ENCODE results near the gene CLEC11A. TPM values are rescaled to one million over a fixed set of nuclear protein-coding genes. Genes with fewer than 3 reads are reported as not detected.

The CLEC11A gene
- total RNA-seq, 2 donors from 2014 or later, result 13.8 to 26.2 TPM

DNA sequence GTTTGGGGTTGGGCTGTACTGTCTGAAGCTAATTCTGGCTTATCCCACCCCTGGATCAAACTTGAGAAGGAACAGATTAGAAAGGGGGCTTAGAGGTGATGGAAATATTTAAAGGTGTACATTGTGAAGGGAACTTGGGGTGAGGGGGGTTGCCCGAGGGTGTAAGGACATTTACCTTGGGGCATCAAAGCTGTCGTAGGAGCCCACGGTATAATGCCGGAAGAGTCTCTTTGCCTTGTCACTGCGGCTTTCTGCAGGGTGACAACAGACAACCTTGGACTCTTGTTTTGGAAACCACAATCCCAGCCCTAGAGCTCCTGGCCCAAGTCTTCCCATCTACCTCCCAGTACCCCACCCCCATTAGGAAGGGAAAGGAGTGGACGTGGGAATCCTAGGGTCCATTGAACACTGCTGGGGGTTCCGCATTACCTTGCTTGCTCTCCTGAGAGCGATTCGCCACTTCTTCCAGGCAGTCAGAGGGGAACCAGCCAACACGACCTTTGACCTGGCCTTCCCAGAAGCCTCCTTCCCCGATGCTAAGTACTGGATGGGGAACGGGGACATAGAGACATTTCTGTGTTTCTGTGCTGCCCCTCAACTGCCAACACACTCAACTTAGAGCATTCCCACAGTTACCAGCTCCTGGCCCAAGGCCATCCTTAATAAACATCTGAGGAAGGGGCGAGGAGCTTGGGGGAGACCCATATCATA lies 25.6 kb upstream of the CLEC11A start:
- TF ChIP-seq, protein P1, sequence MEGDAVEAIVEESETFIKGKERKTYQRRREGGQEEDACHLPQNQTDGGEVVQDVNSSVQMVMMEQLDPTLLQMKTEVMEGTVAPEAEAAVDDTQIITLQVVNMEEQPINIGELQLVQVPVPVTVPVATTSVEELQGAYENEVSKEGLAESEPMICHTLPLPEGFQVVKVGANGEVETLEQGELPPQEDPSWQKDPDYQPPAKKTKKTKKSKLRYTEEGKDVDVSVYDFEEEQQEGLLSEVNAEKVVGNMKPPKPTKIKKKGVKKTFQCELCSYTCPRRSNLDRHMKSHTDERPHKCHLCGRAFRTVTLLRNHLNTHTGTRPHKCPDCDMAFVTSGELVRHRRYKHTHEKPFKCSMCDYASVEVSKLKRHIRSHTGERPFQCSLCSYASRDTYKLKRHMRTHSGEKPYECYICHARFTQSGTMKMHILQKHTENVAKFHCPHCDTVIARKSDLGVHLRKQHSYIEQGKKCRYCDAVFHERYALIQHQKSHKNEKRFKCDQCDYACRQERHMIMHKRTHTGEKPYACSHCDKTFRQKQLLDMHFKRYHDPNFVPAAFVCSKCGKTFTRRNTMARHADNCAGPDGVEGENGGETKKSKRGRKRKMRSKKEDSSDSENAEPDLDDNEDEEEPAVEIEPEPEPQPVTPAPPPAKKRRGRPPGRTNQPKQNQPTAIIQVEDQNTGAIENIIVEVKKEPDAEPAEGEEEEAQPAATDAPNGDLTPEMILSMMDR (IDR thresholded peaks at IDR 0.05), result no peak
- TF ChIP-seq POLR2A (IDR thresholded peaks at IDR 0.05), result no peak
- TF ChIP-seq POLR2AphosphoS5 (IDR thresholded peaks at IDR 0.05), result no peak
- H3K9me3 ChIP-seq, result no peaks in the 10 kb centered on the region
- no peak for DNase-seq (ENCODE audit: low spot score)
- no peak overlapping the region for H3K4me3 ChIP-seq
- intact Hi-C loops (cut with DNase I), result no loop called here
- no peaks in the 10 kb centered on the region for H3K4me1 ChIP-seq (replicated peaks)
- H3K36me3 ChIP-seq, result no peaks in the 10 kb centered on the region
- H3K27me3 ChIP-seq (replicated peaks; ENCODE audit: insufficient read depth), result peaks cover 34% of the 10 kb centered on the region
- WGBS, result 64% methylated on average over 13 of the region's 13 CpGs
- H3K27ac ChIP-seq, result no peak overlapping the region

DNA sequence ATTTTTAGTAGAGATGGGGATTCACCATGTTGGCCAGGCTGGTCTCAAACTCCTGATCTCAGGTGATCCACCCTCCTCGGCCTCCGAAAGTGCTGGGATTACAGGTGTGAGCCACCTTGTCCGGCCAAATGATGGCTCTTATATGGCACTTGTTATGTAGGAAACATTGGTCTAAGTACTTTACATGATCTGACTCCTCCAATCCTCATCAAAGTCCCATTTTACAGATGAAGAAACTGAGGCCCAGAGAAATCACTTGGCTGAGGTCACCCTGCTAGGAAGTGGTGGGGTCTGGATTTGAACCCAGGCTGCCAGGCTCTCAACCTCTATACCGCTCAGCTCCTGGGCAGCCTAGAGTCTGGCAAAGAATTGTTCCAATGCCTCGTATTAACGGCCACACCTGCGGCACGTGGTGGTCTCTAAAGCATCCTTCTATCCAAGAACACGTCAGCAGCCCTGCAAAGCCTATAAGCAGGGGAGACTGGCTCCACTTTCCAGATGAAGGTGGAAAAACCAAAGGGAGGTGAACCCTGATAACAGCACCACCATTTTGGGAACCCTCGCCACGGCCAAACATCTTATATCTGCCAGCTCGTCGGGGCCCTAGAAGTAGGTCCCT lies 21.7 kb upstream of the CLEC11A start:
- peaks cover 12% of the 10 kb centered on the region for H3K27me3 ChIP-seq (replicated peaks; ENCODE audit: insufficient read depth)
- intact Hi-C loops (cut with DNase I), result no loop called here
- no peak overlapping the region for H3K27ac ChIP-seq
- no peaks in the 10 kb centered on the region for H3K4me1 ChIP-seq (replicated peaks)
- no peaks in the 10 kb centered on the region for H3K36me3 ChIP-seq
- TF ChIP-seq POLR2AphosphoS5 (IDR thresholded peaks at IDR 0.05), result no peak
- TF ChIP-seq POLR2A (IDR thresholded peaks at IDR 0.05), result no peak
- TF ChIP-seq, protein P1 (IDR thresholded peaks at IDR 0.05), result no peak
- WGBS, result 90% methylated on average over 13 of the region's 13 CpGs
- no peak overlapping the region for H3K4me3 ChIP-seq
- DNase-seq (ENCODE audit: low spot score), result no peak
- no peaks in the 10 kb centered on the region for H3K9me3 ChIP-seq

DNA sequence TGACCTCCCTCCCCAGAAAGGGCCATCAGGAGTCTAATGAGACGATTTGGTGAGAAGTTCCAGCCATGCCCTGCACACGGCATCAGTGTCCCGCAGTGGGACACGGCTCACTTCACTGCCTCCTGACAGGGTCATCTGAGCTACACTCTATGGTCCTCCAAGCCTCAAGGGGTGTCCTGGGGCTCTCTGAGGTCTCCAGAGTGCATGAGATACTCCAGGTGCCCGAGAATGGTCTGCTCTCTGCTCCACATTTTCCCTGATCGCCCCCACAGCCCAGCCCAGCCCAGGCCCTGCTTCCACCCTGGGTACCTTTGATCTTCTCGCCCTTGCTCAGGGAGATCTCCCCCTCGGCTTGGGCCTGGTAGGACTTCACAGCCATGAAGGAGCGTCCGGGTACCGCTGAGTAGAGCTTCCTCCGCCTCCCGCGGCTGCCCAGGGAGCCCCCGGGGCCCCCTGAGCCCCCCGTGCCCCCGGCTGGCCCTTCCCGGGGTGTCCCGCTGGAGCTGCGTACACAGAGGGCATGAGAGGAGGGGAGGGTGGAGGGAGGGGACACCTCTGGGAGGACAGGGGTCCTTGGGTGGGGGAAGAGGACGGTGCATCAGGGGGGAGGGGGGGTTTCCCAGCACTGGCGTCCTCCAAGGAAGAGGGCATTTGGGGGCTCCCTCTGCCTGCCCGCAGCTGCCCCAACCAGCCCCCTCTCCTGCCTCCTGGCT lies 20.9 kb upstream of the CLEC11A start:
- Histone ChIP-seq H3K27ac (no peak overlapping the region), H3K9me3 (no peaks in the 10 kb centered on the region), H3K36me3 (no peaks in the 10 kb centered on the region), H3K4me1 (replicated peaks) (no peaks in the 10 kb centered on the region), H3K27me3 (replicated peaks; ENCODE audit: insufficient read depth) (peaks cover 9% of the 10 kb centered on the region), H3K4me3 (no peak overlapping the region)
- 57% methylated on average over 17 of the region's 23 CpGs for WGBS
- intact Hi-C loops (cut with DNase I), result no loop called here
- no peak for DNase-seq (ENCODE audit: low spot score)
- TF ChIP-seq POLR2AphosphoS5 (IDR thresholded peaks at IDR 0.05), result no peak
- TF ChIP-seq, protein P1 (IDR thresholded peaks at IDR 0.05), result no peak
- TF ChIP-seq POLR2A (IDR thresholded peaks at IDR 0.05), result no peak

DNA sequence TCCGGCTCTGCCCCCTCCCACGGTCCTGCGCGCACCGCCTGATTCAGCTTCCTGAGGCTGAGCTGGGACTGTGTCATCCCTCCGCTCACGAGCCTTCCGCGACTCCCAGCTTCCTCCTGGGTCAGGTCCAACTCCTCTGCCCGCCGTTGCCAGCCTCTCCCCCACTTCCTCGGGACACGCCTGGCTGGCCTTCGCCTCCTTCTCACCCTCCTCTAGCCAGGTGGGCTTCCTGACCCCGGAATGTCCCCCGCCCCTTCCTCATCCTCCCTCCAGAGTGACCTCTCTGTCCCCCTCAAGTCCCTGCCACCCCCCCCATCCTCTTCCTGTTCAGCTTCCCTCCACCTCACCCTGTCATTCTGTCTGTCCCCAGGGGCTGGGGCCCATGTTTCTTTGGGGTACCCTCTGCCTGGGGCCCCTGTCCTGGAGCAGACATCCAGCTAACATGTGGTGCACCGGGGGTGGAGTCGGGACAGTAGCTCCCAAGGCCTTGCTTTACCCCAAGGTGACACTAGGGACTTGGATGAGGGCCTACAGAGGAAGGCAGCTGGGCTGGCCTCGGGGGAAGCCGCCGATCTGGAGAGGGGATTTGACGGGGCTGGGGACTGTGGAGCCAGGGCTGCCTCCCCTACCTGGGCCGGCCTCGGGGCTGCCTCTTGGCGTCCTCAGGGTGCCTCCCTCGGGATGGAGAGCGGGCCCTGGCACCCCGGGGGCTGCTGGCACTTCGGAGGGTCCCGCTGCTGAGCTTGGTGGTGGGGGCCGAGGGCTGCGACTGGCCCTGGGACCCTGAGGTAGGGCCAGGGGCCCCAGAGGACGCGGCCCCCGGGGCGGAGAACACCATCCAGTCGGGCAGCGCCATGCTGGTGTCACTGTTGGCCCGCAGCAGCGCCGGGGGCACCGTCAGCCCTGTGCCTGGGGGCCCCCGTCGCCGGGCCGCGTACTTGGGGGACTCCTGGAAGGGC lies 20.0 kb upstream of the CLEC11A start:
- Histone ChIP-seq H3K4me1 (replicated peaks) (no peaks in the 10 kb centered on the region), H3K9me3 (no peaks in the 10 kb centered on the region), H3K4me3 (no peak overlapping the region), H3K27me3 (replicated peaks; ENCODE audit: insufficient read depth) (peaks cover 9% of the 10 kb centered on the region), H3K36me3 (no peaks in the 10 kb centered on the region), H3K27ac (no peak overlapping the region)
- intact Hi-C loops (cut with DNase I), result no loop called here
- 61% methylated on average over 38 of the region's 47 CpGs for WGBS
- DNase-seq (ENCODE audit: low spot score), result no peak
- TF ChIP-seq, protein P1 (IDR thresholded peaks at IDR 0.05), result no peak
- TF ChIP-seq POLR2A (IDR thresholded peaks at IDR 0.05) (no peak), POLR2AphosphoS5 (IDR thresholded peaks at IDR 0.05) (no peak)
